GM23338 (cell line): ENCODE measurements around the gene CYSTM1. TPM values are rescaled to one million over a fixed set of nuclear protein-coding genes. Genes with fewer than 3 reads are reported as not detected.

Experiments used
- ATAC-seq: fragments of 200-7000 bp; cut with Tn5 transposase; 3 replicates; pipeline ENCODE4 v1.9.1; 2020
- DNase-seq: peaks from one replicate; pipeline ENCODE4 v3.0.0-alpha.2; 2015; ENCODE audit warnings: low spot score
- H2AFZ ChIP-seq: fragments of 200-600 bp; sonication (generic); 2 replicates; pipeline ENCODE4 v1.8.0; 2016; ENCODE audit warnings: antibody characterized with exemption, mild to moderate bottlenecking, moderate library complexity
- H3F3A ChIP-seq: fragments of 200-600 bp; sonication (generic); replicated peaks from 2 replicates; pipeline ENCODE4 v1.8.0; 2017; ENCODE audit warnings: antibody characterized with exemption, mixed run types, low read depth
- H3K27ac ChIP-seq: fragments of 200-600 bp; sonication (generic); 2 replicates; pipeline ENCODE4 v1.6.1; 2016; ENCODE audit warnings: low read depth
- H3K27me3 ChIP-seq: fragments of 200-600 bp; sonication (generic); 2 replicates; pipeline ENCODE4 v1.8.0; 2016; ENCODE audit warnings: mild to moderate bottlenecking, mixed run types, moderate library complexity; ENCODE audit not compliant: insufficient read depth
- H3K36me3 ChIP-seq: fragments of 200-600 bp; sonication (generic); 2 replicates; pipeline ENCODE4 v1.8.0; 2016; ENCODE audit warnings: mild to moderate bottlenecking; ENCODE audit not compliant: insufficient read depth
- H3K4me1 ChIP-seq: fragments of 200-600 bp; sonication (generic); 2 replicates; pipeline ENCODE4 v1.8.0; 2016; ENCODE audit warnings: mild to moderate bottlenecking, moderate library complexity; ENCODE audit not compliant: insufficient read depth
- H3K4me2 ChIP-seq: fragments of 200-600 bp; sonication (generic); 2 replicates; pipeline ENCODE4 v1.7.1; 2017; ENCODE audit warnings: mixed run types
- H3K4me3 ChIP-seq: fragments of 200-600 bp; sonication (generic); 2 replicates; pipeline ENCODE4 v1.6.1; 2016; ENCODE audit warnings: mixed run types
- H3K79me2 ChIP-seq: fragments of 200-600 bp; sonication (generic); replicated peaks from 2 replicates; pipeline ENCODE4 v1.8.0; 2017; ENCODE audit warnings: mild to moderate bottlenecking; ENCODE audit not compliant: insufficient read depth
- H3K9me2 ChIP-seq: fragments of 200-600 bp; sonication (generic); 2 replicates; pipeline ENCODE4 v1.8.0; 2017; ENCODE audit not compliant: insufficient read depth
- H4K20me1 ChIP-seq: fragments of 200-600 bp; sonication (generic); replicated peaks from 2 replicates; pipeline ENCODE4 v1.8.0; 2017; ENCODE audit warnings: mild to moderate bottlenecking; ENCODE audit not compliant: insufficient read depth
- H3K27ac Mint-ChIP-seq: 2 replicates; pipeline ENCODE4 v1.8.0; 2020; ENCODE audit warnings: inconsistent platforms, mild to moderate bottlenecking, moderate library complexity, mixed read lengths
- H3K27me3 Mint-ChIP-seq: 3 replicates; pipeline ENCODE4 v1.8.0; 2022; ENCODE audit warnings: low read depth, mild to moderate bottlenecking, moderate library complexity, mixed read lengths, inconsistent platforms; ENCODE audit not compliant: insufficient read depth, poor library complexity
- H3K36me3 Mint-ChIP-seq: 3 replicates; pipeline ENCODE4 v1.8.0; 2021; ENCODE audit warnings: low read depth, mild to moderate bottlenecking, inconsistent platforms, moderate library complexity, mixed read lengths
- H3K4me1 Mint-ChIP-seq: 3 replicates; pipeline ENCODE4 v1.8.0; 2020; ENCODE audit warnings: mild to moderate bottlenecking, inconsistent platforms, mixed read lengths
- H3K4me3 Mint-ChIP-seq: 3 replicates; pipeline ENCODE4 v1.8.0; 2021; ENCODE audit warnings: moderate library complexity, mild to moderate bottlenecking, inconsistent platforms, mixed read lengths
- H3K9me3 Mint-ChIP-seq: 3 replicates; pipeline ENCODE4 v1.8.0; 2020; ENCODE audit warnings: moderate library complexity, mild to moderate bottlenecking, inconsistent platforms, mixed read lengths
- CREB1 ChIP-seq: fragments of 250-450 bp; sonication (Bioruptor Pico); IDR thresholded peaks from 2 replicates; pipeline ENCODE4 v1.5.0; 2020; ENCODE audit warnings: low read depth, mild to moderate bottlenecking, moderate library complexity
- EZH2 ChIP-seq: fragments of 200-600 bp; sonication (generic); IDR thresholded peaks from one replicate; pipeline ENCODE4 v1.8.0; 2017; ENCODE audit warnings: antibody characterized with exemption, mild to moderate bottlenecking, low read depth; ENCODE audit not compliant: unreplicated experiment
- EZH2phosphoT487 ChIP-seq: fragments of 200-600 bp; sonication (generic); IDR thresholded peaks from one replicate; pipeline ENCODE4 v1.8.1; 2018; ENCODE audit warnings: antibody characterized with exemption; ENCODE audit not compliant: unreplicated experiment
- JUNB ChIP-seq: IDR thresholded peaks from one replicate; pipeline ENCODE4 v1.6.1; 2016; ENCODE audit warnings: antibody characterized with exemption; ENCODE audit not compliant: unreplicated experiment
- NANOG ChIP-seq: IDR thresholded peaks from 2 replicates; pipeline ENCODE4 v1.6.1; 2016; ENCODE audit warnings: antibody characterized with exemption, borderline replicate concordance
- POLR2AphosphoS5 ChIP-seq: IDR thresholded peaks from 2 replicates; pipeline ENCODE4 v1.6.1; 2016; ENCODE audit warnings: antibody characterized with exemption, low read depth
- STAT1 ChIP-seq: IDR thresholded peaks from one replicate; pipeline ENCODE4 v1.6.1; 2016; ENCODE audit warnings: antibody characterized with exemption; ENCODE audit not compliant: unreplicated experiment
- ZNF114 ChIP-seq: fragments of 250-450 bp; sonication (Bioruptor Pico); IDR thresholded peaks from 2 replicates; pipeline ENCODE4 v1.5.0; 2020; ENCODE audit warnings: mild to moderate bottlenecking, moderate library complexity
- ZNF331 ChIP-seq: fragments of 250-450 bp; sonication (Bioruptor Pico); IDR thresholded peaks from 2 replicates; pipeline ENCODE4 v1.5.0; 2020; ENCODE audit warnings: low read depth, mild to moderate bottlenecking, moderate library complexity
- polyA plus RNA-seq: library from polyadenylated mRNA; unstranded; fragments of >200 nt; fragmentation: Nextera tagmentation; extraction: Ambion mirVana; gene quantifications from 2 replicates; pipeline ENCODE4 v1.2.1, GENCODE V29; 2016
- total RNA-seq: library from RNA; depleted of rRNA; stranded (reverse); fragments of >200 nt; shearing (Covaris generic); gene quantifications from 2 replicates; pipeline ENCODE4 v1.2.3, GENCODE V29; 2014
- TF ChIP-seq, protein P1 (sequence below): fragments of 250-450 bp; sonication (Bioruptor Pico); IDR thresholded peaks from 2 replicates; pipeline ENCODE4 v1.5.0; 2020; ENCODE audit warnings: mild to moderate bottlenecking, moderate library complexity
- TF ChIP-seq, protein P2 (sequence below): IDR thresholded peaks from one replicate; pipeline ENCODE4 v1.6.1; 2018; ENCODE audit warnings: antibody characterized with exemption; ENCODE audit not compliant: unreplicated experiment
- TF ChIP-seq, protein P3 (sequence below), 2 experiments: fragments of 200-600 bp in 1 of 2; sonication (generic) in 1 of 2; conservative IDR thresholded peaks; 2 replicates each; pipeline versions ENCODE4 v1.5.1 to v1.6.1; 2016 to 2017; ENCODE audit warnings: antibody characterized with exemption in 2 of 2, low read depth in 2 of 2, mild to moderate bottlenecking in 2 of 2, moderate library complexity in 1 of 2
- TF ChIP-seq, protein P4 (sequence below): IDR thresholded peaks from 2 replicates; pipeline ENCODE4 v1.6.1; 2016; ENCODE audit warnings: antibody characterized with exemption

Gene CYSTM1
- total and polyA plus RNA-seq, 2 experiments from 2014 or later: 14.4 to 46.0 TPM

DNA sequence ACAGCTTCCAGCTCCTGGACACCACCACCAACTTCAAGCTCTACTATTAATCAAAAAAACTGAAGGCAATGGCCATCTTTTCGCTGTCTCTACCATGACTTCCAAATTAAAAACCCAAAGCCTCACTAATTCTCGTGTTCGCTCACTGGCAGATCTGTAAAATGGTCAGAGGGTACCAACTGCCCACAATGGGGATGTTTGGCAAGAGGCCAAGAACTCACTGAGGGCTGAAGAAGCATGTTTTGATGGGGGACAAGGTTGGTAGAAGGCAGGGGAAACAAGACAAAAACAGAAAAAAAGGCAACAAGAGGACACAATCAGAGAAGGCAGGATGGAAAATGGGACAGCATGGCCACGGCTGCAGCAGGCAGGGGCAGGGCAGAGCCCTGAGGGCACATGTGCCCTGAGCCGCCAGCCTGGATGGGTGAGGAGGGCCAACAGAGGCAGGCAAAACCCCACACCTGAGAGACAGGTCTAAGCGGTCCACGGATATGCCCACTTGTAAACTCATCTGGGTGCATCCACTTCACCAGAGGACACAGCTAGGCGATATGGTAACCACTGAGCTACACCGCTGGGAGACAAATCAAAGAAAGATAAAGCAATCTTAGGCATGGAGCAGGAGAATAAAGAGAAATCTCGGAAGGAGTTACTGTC lies 77.6 kb downstream of the CYSTM1 start:
- H3K36me3 Mint-ChIP-seq: peaks cover 6% of the 10 kb centered on the region; the same call in 2 of the 3 replicates
- H3K4me3 Mint-ChIP-seq: no peak overlapping the region
- no peaks in the 10 kb centered on the region for H3F3A ChIP-seq
- H3K79me2 ChIP-seq: peaks cover 58% of the 10 kb centered on the region
- no peak overlapping the region for H3K4me3 ChIP-seq
- peaks cover 11% of the 10 kb centered on the region for H3K4me1 Mint-ChIP-seq
- DNase-seq: no peak
- ATAC-seq: no peak
- TF ChIP-seq POLR2AphosphoS5 (no peak), CREB1 (CRISPR knock-in tag) (no peak), JUNB (no peak), ZNF331 (CRISPR knock-in tag) (no peak), EZH2phosphoT487 (no peak), EZH2 (no peak), ZNF114 (CRISPR knock-in tag) (no peak), NANOG (no peak), STAT1 (no peak)
- TF ChIP-seq, protein P1, sequence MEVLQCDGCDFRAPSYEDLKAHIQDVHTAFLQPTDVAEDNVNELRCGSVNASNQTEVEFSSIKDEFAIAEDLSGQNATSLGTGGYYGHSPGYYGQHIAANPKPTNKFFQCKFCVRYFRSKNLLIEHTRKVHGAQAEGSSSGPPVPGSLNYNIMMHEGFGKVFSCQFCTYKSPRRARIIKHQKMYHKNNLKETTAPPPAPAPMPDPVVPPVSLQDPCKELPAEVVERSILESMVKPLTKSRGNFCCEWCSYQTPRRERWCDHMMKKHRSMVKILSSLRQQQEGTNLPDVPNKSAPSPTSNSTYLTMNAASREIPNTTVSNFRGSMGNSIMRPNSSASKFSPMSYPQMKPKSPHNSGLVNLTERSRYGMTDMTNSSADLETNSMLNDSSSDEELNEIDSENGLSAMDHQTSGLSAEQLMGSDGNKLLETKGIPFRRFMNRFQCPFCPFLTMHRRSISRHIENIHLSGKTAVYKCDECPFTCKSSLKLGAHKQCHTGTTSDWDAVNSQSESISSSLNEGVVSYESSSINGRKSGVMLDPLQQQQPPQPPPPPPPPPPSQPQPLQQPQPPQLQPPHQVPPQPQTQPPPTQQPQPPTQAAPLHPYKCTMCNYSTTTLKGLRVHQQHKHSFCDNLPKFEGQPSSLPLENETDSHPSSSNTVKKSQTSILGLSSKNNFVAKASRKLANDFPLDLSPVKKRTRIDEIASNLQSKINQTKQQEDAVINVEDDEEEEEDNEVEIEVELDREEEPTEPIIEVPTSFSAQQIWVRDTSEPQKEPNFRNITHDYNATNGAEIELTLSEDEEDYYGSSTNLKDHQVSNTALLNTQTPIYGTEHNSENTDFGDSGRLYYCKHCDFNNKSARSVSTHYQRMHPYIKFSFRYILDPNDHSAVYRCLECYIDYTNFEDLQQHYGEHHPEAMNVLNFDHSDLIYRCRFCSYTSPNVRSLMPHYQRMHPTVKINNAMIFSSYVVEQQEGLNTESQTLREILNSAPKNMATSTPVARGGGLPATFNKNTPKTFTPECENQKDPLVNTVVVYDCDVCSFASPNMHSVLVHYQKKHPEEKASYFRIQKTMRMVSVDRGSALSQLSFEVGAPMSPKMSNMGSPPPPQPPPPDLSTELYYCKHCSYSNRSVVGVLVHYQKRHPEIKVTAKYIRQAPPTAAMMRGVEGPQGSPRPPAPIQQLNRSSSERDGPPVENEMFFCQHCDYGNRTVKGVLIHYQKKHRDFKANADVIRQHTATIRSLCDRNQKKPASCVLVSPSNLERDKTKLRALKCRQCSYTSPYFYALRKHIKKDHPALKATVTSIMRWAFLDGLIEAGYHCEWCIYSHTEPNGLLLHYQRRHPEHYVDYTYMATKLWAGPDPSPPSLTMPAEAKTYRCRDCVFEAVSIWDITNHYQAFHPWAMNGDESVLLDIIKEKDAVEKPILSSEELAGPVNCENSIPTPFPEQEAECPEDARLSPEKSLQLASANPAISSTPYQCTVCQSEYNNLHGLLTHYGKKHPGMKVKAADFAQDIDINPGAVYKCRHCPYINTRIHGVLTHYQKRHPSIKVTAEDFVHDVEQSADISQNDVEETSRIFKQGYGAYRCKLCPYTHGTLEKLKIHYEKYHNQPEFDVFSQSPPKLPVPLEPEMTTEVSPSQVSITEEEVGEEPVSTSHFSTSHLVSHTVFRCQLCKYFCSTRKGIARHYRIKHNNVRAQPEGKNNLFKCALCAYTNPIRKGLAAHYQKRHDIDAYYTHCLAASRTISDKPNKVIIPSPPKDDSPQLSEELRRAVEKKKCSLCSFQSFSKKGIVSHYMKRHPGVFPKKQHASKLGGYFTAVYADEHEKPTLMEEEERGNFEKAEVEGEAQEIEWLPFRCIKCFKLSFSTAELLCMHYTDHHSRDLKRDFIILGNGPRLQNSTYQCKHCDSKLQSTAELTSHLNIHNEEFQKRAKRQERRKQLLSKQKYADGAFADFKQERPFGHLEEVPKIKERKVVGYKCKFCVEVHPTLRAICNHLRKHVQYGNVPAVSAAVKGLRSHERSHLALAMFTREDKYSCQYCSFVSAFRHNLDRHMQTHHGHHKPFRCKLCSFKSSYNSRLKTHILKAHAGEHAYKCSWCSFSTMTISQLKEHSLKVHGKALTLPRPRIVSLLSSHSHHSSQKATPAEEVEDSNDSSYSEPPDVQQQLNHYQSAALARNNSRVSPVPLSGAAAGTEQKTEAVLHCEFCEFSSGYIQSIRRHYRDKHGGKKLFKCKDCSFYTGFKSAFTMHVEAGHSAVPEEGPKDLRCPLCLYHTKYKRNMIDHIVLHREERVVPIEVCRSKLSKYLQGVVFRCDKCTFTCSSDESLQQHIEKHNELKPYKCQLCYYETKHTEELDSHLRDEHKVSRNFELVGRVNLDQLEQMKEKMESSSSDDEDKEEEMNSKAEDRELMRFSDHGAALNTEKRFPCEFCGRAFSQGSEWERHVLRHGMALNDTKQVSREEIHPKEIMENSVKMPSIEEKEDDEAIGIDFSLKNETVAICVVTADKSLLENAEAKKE: no peak
- TF ChIP-seq, protein P2, sequence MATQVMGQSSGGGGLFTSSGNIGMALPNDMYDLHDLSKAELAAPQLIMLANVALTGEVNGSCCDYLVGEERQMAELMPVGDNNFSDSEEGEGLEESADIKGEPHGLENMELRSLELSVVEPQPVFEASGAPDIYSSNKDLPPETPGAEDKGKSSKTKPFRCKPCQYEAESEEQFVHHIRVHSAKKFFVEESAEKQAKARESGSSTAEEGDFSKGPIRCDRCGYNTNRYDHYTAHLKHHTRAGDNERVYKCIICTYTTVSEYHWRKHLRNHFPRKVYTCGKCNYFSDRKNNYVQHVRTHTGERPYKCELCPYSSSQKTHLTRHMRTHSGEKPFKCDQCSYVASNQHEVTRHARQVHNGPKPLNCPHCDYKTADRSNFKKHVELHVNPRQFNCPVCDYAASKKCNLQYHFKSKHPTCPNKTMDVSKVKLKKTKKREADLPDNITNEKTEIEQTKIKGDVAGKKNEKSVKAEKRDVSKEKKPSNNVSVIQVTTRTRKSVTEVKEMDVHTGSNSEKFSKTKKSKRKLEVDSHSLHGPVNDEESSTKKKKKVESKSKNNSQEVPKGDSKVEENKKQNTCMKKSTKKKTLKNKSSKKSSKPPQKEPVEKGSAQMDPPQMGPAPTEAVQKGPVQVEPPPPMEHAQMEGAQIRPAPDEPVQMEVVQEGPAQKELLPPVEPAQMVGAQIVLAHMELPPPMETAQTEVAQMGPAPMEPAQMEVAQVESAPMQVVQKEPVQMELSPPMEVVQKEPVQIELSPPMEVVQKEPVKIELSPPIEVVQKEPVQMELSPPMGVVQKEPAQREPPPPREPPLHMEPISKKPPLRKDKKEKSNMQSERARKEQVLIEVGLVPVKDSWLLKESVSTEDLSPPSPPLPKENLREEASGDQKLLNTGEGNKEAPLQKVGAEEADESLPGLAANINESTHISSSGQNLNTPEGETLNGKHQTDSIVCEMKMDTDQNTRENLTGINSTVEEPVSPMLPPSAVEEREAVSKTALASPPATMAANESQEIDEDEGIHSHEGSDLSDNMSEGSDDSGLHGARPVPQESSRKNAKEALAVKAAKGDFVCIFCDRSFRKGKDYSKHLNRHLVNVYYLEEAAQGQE: no peak
- TF ChIP-seq, protein P3, sequence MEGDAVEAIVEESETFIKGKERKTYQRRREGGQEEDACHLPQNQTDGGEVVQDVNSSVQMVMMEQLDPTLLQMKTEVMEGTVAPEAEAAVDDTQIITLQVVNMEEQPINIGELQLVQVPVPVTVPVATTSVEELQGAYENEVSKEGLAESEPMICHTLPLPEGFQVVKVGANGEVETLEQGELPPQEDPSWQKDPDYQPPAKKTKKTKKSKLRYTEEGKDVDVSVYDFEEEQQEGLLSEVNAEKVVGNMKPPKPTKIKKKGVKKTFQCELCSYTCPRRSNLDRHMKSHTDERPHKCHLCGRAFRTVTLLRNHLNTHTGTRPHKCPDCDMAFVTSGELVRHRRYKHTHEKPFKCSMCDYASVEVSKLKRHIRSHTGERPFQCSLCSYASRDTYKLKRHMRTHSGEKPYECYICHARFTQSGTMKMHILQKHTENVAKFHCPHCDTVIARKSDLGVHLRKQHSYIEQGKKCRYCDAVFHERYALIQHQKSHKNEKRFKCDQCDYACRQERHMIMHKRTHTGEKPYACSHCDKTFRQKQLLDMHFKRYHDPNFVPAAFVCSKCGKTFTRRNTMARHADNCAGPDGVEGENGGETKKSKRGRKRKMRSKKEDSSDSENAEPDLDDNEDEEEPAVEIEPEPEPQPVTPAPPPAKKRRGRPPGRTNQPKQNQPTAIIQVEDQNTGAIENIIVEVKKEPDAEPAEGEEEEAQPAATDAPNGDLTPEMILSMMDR (conservative IDR thresholded peaks at IDR 0.05; ENCODE audit: low read depth in 2 of 2): no peak
- TF ChIP-seq, protein P4, sequence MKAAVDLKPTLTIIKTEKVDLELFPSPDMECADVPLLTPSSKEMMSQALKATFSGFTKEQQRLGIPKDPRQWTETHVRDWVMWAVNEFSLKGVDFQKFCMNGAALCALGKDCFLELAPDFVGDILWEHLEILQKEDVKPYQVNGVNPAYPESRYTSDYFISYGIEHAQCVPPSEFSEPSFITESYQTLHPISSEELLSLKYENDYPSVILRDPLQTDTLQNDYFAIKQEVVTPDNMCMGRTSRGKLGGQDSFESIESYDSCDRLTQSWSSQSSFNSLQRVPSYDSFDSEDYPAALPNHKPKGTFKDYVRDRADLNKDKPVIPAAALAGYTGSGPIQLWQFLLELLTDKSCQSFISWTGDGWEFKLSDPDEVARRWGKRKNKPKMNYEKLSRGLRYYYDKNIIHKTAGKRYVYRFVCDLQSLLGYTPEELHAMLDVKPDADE: no peak
- no peak overlapping the region for H3K27ac Mint-ChIP-seq
- H3K27me3 Mint-ChIP-seq: peaks cover 2% of the 10 kb centered on the region
- no peaks in the 10 kb centered on the region for H3K27me3 ChIP-seq
- no peaks in the 10 kb centered on the region for H3K36me3 ChIP-seq
- H3K4me1 ChIP-seq: peaks cover 12% of the 10 kb centered on the region
- H3K27ac ChIP-seq: no peak overlapping the region
- H4K20me1 ChIP-seq: peaks cover 19% of the 10 kb centered on the region
- H3K9me3 Mint-ChIP-seq: no peaks in the 10 kb centered on the region
- H3K9me2 ChIP-seq: no peaks in the 10 kb centered on the region
- H2AFZ ChIP-seq: no peak overlapping the region
- H3K4me2 ChIP-seq: no peak overlapping the region
